ENCODE results near the gene GPR107. TPM values are rescaled to one million over a fixed set of nuclear protein-coding genes. Genes with fewer than 3 reads are reported as not detected.

The GPR107 gene
- total RNA-seq, 2 donors from 2014 or later = 32.6 to 32.8 TPM

DNA sequence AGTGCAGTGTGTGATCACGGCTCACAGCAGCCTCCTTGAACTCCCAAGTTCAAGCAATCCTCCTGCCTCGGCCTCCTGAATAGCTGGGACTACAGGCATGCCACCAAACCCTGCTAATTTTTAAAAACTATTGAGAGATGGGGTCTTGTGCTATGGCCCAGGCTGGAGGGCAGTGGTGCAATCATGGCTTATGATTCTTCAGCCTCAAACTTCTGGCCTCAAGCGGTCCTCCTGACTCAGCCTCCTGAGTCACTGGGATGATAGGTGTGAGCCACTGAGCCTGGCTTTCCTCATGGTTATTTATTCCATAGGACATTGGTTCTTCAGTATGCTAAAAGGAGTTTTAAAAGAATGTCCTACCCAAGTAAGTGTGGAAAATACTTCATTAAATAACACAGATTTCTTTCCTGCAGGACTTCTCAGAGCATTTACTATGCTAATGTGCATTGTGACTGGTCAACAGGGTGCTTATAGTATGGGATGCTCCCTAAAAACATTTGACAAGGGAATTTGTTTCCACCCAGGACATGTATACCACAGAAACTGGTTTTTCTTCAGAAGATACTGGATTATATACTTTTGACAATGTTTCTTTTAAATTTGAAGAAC, 107.3 kb downstream of the GPR107 start:
- H3K36me3 Mint-ChIP-seq = no peaks in the 10 kb centered on the region
- no peak for DNase-seq (ENCODE audit: low spot score)
- no peak overlapping the region for H3K4me3 Mint-ChIP-seq
- H3K4me1 Mint-ChIP-seq (ENCODE audit: low read depth in 2 of 2) = peaks cover 0 to 8% of the 10 kb centered on the region in 2 donors
- ATAC-seq = no peak
- no peaks in the 10 kb centered on the region for H3K27me3 Mint-ChIP-seq
- H3K27ac Mint-ChIP-seq = peak overlapping the region in 1 of 2 donors; percentile 35
- H3K9me3 Mint-ChIP-seq = no peaks in the 10 kb centered on the region

- peak overlapping the region in 1 of 2 donors; percentile 29 for H3K27ac Mint-ChIP-seq
- H3K9me3 Mint-ChIP-seq = no peaks in the 10 kb centered on the region
- H3K4me3 Mint-ChIP-seq = no peak overlapping the region
- no peak for DNase-seq (ENCODE audit: low spot score)
- H3K27me3 Mint-ChIP-seq = no peaks in the 10 kb centered on the region
- peaks cover 6 to 14% of the 10 kb centered on the region in 2 donors for H3K4me1 Mint-ChIP-seq (ENCODE audit: low read depth in 2 of 2)
- no peak for ATAC-seq
- H3K36me3 Mint-ChIP-seq = no peaks in the 10 kb centered on the region
Measured at GRCh38 chr9:130165579-130165978, 111.9 kb downstream of the GPR107 start.

GRCh38 chr9:130166399-130166798, 112.7 kb downstream of the GPR107 start:
- peaks cover 6 to 17% of the 10 kb centered on the region in 2 donors for H3K4me1 Mint-ChIP-seq (ENCODE audit: low read depth in 2 of 2)
- H3K27me3 Mint-ChIP-seq = no peaks in the 10 kb centered on the region
- no peaks in the 10 kb centered on the region for H3K36me3 Mint-ChIP-seq
- H3K9me3 Mint-ChIP-seq = no peaks in the 10 kb centered on the region
- no peak for ATAC-seq
- H3K4me3 Mint-ChIP-seq = no peak overlapping the region
- no peak for DNase-seq (ENCODE audit: low spot score)
- H3K27ac Mint-ChIP-seq = no peak overlapping the region

GRCh38 chr9:130167927-130168326, 114.2 kb downstream of the GPR107 start:
- no peak for DNase-seq (ENCODE audit: low spot score)
- H3K4me3 Mint-ChIP-seq = no peak overlapping the region
- H3K9me3 Mint-ChIP-seq = no peaks in the 10 kb centered on the region
- H3K27ac Mint-ChIP-seq = peak overlapping the region in 1 of 2 donors; percentile 8
- no peaks in the 10 kb centered on the region for H3K27me3 Mint-ChIP-seq
- no peak for ATAC-seq
- H3K4me1 Mint-ChIP-seq (ENCODE audit: low read depth in 2 of 2) = peaks cover 6 to 17% of the 10 kb centered on the region in 2 donors
- no peaks in the 10 kb centered on the region for H3K36me3 Mint-ChIP-seq

- no peaks in the 10 kb centered on the region for H3K27me3 Mint-ChIP-seq
- peaks cover 6 to 26% of the 10 kb centered on the region in 2 donors for H3K4me1 Mint-ChIP-seq (ENCODE audit: low read depth in 2 of 2)
- no peak for DNase-seq (ENCODE audit: low spot score)
- no peaks in the 10 kb centered on the region for H3K9me3 Mint-ChIP-seq
- peak overlapping the region in 1 of 2 donors; percentile 59 for H3K27ac Mint-ChIP-seq
- ATAC-seq = no peak
- no peaks in the 10 kb centered on the region for H3K36me3 Mint-ChIP-seq
- H3K4me3 Mint-ChIP-seq = peak overlapping the region; percentile 81
Measured at GRCh38 chr9:130171226-130172148, 117.8 kb downstream of the GPR107 start.

DNA sequence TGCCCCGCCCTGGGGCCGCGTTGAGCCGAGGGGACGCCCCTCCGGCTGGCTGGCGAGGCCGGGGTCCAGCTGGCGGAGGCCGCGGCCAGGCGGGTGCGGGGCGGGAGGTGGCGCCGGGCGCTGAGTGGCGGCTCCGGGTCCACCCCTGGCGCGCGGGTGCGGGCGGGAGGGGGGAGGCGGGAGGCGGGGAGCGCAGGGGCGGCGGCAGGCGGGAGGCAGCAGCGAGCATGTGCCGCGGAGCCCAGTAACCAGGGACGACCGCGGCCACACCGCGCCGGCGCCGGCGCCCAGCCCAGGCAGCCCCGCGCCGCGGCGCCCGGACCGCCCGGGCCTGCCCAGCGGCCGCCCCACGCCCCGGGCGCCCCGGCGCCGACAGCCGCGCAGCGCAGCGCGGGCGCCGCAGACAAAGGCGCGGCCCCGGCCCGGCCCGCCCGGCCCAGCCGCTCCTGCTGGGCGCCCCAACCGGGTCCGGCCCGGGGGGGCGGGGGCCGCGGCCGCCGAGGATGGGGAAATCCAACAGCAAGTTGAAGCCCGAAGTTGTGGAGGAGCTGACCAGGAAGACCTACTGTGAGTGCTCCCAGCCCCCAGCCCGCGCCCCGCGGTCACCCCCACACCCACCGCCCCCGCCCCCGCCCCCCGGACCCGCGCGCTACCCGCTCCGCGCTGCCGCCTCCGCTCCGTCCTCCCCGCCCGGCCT, 118.6 kb downstream of the GPR107 start, which contains the start of gene NCS1:
TSS of gene NCS1 (plus strand) at position 244 of the 697 bp plus-strand sequence. CDS start at position 504, 260 bp downstream.
- peak; percentile 81 to 86 for ATAC-seq
- Mint-ChIP-seq H3K36me3 (no peaks in the 10 kb centered on the region), H3K27ac (peak within 1 kb of the TSS in 1 of 2 donors; percentile 59), H3K4me1 (ENCODE audit: low read depth in 2 of 2) (peaks cover under 1 to 21% of the 10 kb centered on the region in 2 donors), H3K27me3 (no peaks in the 10 kb centered on the region), H3K4me3 (peak within 1 kb of the TSS; percentile 81), H3K9me3 (no peaks in the 10 kb centered on the region)
- peak; percentile 84 for DNase-seq (ENCODE audit: low spot score)

GRCh38 chr9:130172858-130173665, 119.4 kb downstream of the GPR107 start:
- no peaks in the 10 kb centered on the region for H3K9me3 Mint-ChIP-seq
- ATAC-seq (peak; percentile 53 to 62), DNase-seq (ENCODE audit: low spot score) (peak; percentile 73)
- H3K4me3 Mint-ChIP-seq = peak overlapping the region; percentile 76
- H3K36me3 Mint-ChIP-seq = no peaks in the 10 kb centered on the region
- H3K27me3 Mint-ChIP-seq = no peaks in the 10 kb centered on the region
- peaks cover 0 to 19% of the 10 kb centered on the region in 2 donors for H3K4me1 Mint-ChIP-seq (ENCODE audit: low read depth in 2 of 2)
- H3K27ac Mint-ChIP-seq = peak overlapping the region in 1 of 2 donors; percentile 51

DNA sequence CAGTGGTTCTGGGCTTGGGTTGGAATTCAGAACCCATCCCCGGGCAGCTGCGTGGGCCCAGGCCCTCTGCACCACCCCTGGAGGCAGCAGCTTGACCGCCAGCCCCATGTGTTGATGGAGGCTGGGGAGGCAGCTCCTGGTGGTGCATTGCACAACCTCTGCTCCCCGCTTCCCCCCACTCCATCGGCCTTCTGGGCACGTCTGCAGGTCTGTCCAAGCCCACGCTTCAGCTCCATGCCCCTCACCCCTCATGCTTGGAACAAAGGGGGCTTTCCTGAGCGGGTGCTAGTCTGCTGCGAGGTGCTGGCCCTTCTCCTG, 119.9 kb downstream of the GPR107 start:
- H3K4me3 Mint-ChIP-seq = peak overlapping the region; percentile 76
- ATAC-seq = no peak
- H3K36me3 Mint-ChIP-seq = no peaks in the 10 kb centered on the region

DNA sequence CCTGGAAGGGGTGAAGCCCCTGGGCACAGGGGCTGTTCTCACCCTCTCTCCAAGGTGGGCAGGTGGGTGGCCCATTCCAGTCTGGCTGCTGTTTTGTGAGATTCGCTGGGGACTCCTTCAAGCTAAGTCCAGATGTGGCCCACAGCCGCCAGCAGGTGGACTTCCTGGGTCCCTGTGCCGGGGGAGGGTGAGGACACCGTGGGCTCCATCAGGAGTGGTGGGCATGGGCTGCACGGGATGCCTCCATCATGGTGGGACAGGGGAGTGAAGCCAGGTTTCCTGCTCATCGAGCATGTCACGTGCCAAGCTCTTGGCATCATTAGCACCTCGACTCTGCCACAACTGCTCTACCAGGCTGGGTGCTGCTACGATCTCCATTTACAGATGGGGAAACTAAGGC, 120.3 kb downstream of the GPR107 start:
- ATAC-seq (no peak), DNase-seq (ENCODE audit: low spot score) (no peak)
- H3K36me3 Mint-ChIP-seq = no peaks in the 10 kb centered on the region
- no peaks in the 10 kb centered on the region for H3K27me3 Mint-ChIP-seq
- H3K9me3 Mint-ChIP-seq = no peaks in the 10 kb centered on the region
- H3K4me1 Mint-ChIP-seq (ENCODE audit: low read depth in 2 of 2) = peaks cover 0 to 17% of the 10 kb centered on the region in 2 donors
- H3K27ac Mint-ChIP-seq = no peak overlapping the region
- peak overlapping the region; percentile 76 for H3K4me3 Mint-ChIP-seq

More for the DNA sequence above, 119.9 kb downstream of the GPR107 start:
- DNase-seq (ENCODE audit: low spot score) = no peak
- H3K4me1 Mint-ChIP-seq (ENCODE audit: low read depth in 2 of 2) = peaks cover 0 to 17% of the 10 kb centered on the region in 2 donors
- peak overlapping the region in 1 of 2 donors; percentile 51 for H3K27ac Mint-ChIP-seq
- no peaks in the 10 kb centered on the region for H3K27me3 Mint-ChIP-seq
- no peaks in the 10 kb centered on the region for H3K9me3 Mint-ChIP-seq

GRCh38 chr9:130174920-130175321, 121.2 kb downstream of the GPR107 start:
- H3K4me3 Mint-ChIP-seq = no peak overlapping the region

DNA sequence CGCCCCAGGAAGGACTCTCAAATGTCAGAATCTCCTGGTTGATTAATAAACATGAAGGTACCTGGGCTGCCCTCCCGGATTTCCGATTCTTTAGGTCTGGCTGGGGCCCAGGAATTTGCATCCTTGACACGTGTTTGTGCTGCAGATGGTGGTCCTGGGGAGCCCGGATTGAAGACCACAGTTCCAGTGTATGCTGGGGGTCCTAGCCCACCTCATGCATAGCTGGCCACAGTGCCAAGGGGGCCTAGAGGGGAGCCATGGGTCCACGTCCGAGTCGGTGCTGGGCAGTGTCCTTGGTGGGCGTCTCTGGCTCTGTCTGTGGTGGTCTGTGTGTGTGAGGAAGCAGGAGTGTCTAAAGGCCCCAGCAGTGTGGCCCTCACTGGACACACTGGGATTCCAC, 121.6 kb downstream of the GPR107 start:
- Mint-ChIP-seq H3K4me1 (ENCODE audit: low read depth in 2 of 2) (peaks cover 0 to 21% of the 10 kb centered on the region in 2 donors), H3K27me3 (no peaks in the 10 kb centered on the region), H3K27ac (no peak overlapping the region), H3K36me3 (no peaks in the 10 kb centered on the region), H3K9me3 (no peaks in the 10 kb centered on the region), H3K4me3 (no peak overlapping the region)
- ATAC-seq (no peak), DNase-seq (ENCODE audit: low spot score) (no peak)

More at GRCh38 chr9:130174920-130175321, 121.2 kb downstream of the GPR107 start:
- H3K27ac Mint-ChIP-seq = no peak overlapping the region
- no peaks in the 10 kb centered on the region for H3K9me3 Mint-ChIP-seq
- DNase-seq (ENCODE audit: low spot score) (no peak), ATAC-seq (no peak)
- peaks cover 0 to 20% of the 10 kb centered on the region in 2 donors for H3K4me1 Mint-ChIP-seq (ENCODE audit: low read depth in 2 of 2)
- H3K36me3 Mint-ChIP-seq = no peaks in the 10 kb centered on the region
- H3K27me3 Mint-ChIP-seq = no peaks in the 10 kb centered on the region

- H3K9me3 Mint-ChIP-seq = no peaks in the 10 kb centered on the region
- H3K36me3 Mint-ChIP-seq = no peaks in the 10 kb centered on the region
- H3K27me3 Mint-ChIP-seq = no peaks in the 10 kb centered on the region
- DNase-seq (ENCODE audit: low spot score) = no peak
- ATAC-seq = no peak
- H3K4me3 Mint-ChIP-seq = no peak overlapping the region
- H3K27ac Mint-ChIP-seq = no peak overlapping the region
- peaks cover 0 to 20% of the 10 kb centered on the region in 2 donors for H3K4me1 Mint-ChIP-seq (ENCODE audit: low read depth in 2 of 2)
Measured at GRCh38 chr9:130176760-130177159, 123.1 kb downstream of the GPR107 start.

Data from natural killer cell treated with Interleukin-12 subunit alpha and Interleukin-12 subunit beta and Interleukin-15 and Interleukin-18, amount 100 ng/mL, for 72 hours (primary cell).